GM12892 (cell line): ENCODE measurements around the gene ZNF451.

Experiments used
- POLR2A ChIP-seq: IDR thresholded peaks from 2 replicates; pipeline ENCODE4 v1.6.1; 2011; ENCODE audit warnings: low read depth, low read length, control low read depth
- POLR2AphosphoS5 ChIP-seq: IDR thresholded peaks from 2 replicates; pipeline ENCODE4 v1.6.1; 2011; ENCODE audit warnings: low read depth, low read length, control low read depth
- TAF1 ChIP-seq: IDR thresholded peaks from 2 replicates; pipeline ENCODE4 v1.6.1; 2011; ENCODE audit warnings: low read depth, mild to moderate bottlenecking, control low read depth, low read length, borderline replicate concordance

- TF ChIP-seq POLR2A (no peak), POLR2AphosphoS5 (no peak), TAF1 (no peak)
Measured at GRCh38 chr6:57147955-57148858, 58.2 kb downstream of the ZNF451 start.
